Stimulated activated CD8-positive, alpha-beta memory T cell treated with anti-CD3 and anti-CD28 coated beads, Interleukin-12 subunit alpha, Interleukin-12 subunit beta, amount 100 ng/mL, for 24 hours (primary cell): ENCODE results near the gene SLC39A11.
"Not testable (repeated sequence)": the region's sequence is repeated elsewhere in the genome, so short reads cannot be mapped to it uniquely, and the experiment has no call there.

Source experiments
- DNase-seq: peaks from one replicate; pipeline ENCODE4 v3.0.0-alpha.2; 2020; ENCODE audit errors: extremely low read depth

SLC39A11 gene

DNA sequence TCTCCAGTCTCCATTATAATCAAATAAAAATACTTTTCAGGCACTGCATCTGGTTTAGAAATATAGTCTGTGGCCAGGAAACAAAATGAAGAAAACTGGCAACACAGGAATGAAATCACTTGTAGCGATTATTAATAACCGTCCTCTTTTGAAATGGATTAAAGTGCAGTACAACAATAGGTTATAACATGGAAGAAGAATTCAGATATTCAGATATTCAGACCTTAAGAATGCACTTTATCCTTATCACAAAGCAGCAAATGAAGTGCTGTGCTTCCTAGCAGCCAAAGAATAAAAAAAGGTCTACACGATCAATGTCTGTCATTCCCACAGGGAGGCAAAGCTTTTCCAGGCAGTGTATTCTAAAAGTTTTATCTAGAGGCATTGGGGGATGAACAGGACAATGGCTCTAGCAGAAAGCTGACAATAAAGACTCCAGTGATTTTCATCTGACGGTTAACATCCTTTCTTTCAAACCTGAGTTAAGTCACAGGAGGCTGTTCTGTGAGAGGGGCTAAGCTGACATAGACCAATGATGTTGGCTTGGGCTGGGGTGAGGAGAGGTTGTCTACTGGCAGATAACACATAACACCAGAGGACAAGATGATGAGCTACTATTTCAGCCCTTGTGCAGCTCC, 259.2 kb downstream of the SLC39A11 start:
- no peak for DNase-seq

DNA sequence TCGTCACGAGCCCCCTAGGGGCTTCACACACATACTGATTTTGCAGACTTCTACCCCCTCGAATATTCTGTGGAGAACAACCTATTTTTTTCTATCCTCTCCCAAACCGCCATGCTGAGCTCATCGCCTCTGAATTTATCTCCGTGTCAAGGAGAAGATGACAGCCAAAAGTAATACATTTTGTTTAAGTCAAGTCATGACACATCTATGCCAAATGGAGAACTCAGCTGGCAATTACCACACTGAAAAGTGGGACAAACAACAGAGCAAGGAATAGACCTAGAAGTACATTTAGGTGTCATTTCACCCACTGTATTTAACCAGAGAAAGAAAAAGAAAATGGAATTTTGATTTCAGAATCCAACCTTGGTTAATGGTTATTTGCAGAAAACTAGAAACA, 260.2 kb downstream of the SLC39A11 start:
- DNase-seq: no peak

DNA sequence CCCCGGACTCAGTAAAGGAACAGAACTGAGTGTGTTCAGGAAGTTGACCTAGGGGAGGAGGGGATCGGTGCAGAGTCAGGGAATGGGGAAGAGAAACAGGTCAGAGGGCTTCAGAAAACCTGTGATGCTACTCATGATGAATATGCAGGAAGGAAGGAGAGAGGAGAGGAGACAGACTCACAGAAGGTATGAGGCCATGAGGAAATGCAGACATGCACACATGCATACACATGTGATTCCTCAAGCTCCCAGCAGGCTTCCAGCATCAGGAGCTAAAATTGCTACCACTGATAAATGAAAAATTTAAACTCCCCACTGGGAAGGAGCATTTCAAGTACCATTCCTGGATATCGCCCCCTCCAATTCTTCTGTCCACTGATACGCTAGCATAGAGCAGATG, 262.6 kb downstream of the SLC39A11 start:
- no peak for DNase-seq

DNA sequence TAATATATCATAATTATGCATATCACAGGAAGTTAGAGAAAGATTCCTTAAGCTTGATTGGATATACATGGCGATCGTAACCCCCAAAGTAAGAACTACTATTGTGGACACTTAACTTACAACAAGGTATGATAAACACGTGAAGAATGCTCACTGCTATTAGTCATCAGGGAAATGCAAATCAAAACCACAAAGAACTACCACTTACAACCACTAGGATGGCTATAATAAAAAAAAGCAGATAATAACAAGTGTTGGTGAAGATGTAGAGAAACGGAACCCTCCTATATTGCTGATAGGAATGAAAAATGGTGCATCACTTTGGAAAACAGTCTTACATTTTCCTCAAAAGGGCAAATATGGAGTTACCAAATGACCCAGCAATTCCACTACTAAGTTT, 265.9 kb downstream of the SLC39A11 start:
- no peak for DNase-seq

DNA sequence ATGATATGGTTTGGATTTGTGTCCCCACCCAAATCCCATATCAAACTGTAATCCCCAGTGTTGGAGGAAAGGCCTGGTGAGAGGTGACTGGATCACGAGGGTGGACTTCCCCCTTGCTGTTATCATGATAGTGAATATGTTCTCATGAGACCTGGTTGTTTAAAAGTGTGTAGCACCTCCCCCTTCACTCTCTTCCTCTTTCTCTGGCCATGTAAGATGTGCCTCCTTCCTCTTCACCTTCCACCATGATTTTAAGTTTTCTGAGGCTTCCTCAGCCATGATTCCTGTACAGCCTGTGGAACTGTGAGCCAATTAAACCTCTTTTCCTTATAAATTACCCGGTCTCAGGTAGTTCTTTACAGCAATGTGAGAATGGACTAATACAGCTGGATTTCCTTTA, 266.4 kb downstream of the SLC39A11 start:
- DNase-seq: not testable (repeated sequence)

DNA sequence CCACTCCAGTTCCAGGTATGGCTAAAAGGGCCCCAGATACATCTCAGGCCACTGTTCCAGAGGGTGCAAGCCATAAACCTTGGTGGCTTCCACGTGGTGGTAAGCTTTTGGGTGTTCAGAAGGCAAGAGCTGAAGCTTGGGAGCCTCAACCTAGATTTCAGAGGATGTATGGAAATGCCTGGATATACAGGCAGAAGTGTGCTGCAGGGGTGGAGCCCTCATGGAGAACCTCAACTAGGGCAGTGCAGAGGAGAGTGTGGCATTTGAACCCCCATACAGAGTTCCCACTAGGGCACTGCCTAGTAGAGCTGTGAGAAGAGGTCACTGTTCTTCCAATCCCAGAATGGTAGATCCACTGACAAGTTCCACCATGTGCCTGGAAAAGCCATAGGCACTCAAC, 267.3 kb downstream of the SLC39A11 start:
- no peak for DNase-seq

DNA sequence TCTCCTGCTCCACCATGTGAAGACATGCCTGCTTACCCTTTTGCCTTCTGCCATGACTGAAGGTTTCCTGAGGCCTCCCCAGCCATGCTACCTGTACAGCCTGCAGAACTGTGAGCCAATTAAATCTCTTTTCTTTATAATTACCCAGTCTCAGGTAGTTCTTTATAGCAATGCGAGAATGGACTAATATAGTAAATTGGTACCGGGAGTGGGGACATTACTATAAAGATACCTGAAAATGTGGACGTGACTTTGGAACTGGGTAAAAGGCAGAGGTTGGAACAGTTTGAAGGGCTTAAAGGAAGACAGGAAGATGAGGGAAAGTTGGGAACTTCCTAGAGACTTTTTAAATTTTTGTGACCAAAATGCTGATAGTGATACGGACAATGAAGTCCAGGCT, 268.2 kb downstream of the SLC39A11 start:
- not testable (repeated sequence) for DNase-seq

DNA sequence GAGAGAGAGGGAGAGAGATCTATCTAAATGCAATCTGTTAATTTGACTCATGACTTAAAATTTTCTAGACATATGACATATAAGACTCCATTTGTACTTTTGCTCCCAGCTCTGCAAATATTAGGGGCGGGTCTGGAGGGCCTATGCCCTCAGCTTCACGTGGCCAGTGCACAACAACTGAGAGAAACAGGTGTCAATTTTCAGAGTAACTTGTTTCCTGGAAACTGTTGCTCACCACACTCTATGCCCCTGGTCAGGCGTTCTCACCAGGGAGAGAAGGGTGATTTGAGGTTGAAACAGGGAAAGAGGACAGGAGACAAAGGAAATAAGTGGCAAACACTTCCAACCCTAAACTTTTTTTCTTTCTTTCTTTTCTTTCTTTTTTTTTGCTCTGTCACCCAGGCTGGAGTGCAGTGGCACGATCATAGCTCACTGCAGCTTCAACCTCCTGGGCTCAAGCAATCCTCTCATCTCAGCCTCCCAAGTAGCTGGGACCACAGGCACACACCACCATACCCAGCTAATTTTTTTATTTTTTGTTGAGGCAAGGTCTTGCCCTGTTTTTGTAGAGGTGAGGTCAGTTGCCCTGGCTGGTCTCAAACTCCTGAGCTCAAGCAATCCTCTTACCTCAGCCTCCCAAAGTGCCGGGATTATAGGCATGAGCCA, 270.0 kb downstream of the SLC39A11 start:
- DNase-seq: no peak

DNA sequence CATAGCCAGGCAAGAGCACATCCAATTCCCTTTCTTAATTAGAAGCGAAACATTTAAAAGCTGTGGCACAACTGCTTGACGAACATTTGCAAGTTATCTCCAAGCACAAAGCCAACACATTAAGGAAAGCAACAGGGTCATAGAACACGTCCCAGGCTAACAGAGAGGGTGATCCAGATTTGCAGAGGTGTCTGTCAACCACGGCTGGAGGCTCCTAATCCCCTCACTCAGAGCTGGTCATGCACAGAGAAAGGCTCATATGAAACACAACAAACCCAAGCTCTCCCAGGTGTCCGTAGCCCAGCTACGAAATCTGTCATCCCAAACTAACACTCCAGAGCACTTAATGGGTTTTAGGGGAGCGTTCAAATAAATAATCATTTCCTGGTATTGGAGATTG, 276.1 kb downstream of the SLC39A11 start:
- DNase-seq: no peak

DNA sequence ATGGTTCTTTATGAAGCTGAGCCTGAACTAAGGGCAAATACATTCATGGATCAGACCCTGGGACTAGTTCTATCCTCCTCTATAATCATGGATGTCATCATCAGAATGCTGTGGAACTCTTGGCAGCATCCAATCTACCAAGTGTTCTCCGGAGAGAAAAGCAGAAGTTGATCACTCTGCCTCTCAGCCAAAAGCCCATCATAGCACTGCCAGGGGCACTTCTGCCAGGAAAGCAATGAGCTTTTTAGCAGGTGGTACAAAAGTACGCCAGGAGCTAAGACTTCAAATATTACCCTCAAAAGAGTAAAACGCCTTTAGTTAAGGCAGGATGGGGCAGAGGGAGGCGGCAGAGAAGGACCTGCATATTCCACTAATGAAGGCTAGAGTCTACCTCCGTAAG, 279.0 kb downstream of the SLC39A11 start:
- DNase-seq: no peak

DNA sequence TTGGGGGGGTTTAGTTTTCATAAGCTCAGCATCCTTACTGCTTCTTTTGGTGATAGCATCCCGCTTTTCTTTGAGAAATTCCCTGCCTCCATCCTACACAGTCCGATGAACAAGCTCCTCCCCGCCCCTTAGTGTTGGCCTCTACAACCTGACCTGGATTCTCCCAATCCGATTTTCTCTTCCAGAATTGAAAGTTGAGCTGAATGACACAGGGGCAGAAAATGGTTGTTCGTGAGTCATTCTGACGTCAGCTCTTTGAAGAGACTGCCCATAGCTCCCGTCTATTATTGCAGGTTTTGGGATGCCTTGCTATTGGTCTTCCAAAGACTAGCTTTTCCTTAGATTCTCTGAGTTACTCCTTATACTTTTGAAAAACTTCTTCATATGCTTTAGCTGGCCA, 279.7 kb downstream of the SLC39A11 start:
- no peak for DNase-seq

DNA sequence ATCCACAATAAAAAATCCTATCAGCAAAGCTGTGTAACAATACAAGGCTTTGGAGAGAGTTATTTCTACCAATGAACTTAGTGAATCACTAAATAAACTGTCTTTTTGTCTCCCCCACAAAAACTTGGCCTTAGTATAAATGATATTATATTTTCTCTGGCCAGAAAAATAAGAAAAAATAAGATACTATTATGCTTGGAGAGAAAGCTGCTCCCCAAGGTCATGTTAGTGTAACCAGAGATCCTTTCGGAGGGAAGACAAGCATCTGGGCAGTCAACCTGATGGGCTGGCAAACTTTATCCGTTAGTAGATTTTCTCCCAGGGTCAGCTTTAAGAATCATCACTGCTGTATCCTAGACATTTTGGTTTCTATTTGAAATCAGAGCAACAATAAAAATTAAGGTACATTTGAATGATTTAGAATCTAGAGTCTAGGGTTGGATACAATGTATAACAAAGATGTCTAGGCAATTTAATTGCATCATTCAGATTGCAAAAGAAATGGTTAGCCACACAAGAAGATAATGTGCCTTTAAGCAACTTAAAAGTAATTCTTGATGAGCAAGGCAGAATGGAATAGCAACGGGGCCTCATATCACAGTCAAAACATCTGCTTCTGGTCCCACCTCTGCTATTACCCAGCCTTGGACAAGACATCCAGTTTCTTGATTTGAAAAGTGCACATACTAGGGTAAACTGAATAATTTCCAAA, 280.4 kb downstream of the SLC39A11 start:
- no peak for DNase-seq

DNA sequence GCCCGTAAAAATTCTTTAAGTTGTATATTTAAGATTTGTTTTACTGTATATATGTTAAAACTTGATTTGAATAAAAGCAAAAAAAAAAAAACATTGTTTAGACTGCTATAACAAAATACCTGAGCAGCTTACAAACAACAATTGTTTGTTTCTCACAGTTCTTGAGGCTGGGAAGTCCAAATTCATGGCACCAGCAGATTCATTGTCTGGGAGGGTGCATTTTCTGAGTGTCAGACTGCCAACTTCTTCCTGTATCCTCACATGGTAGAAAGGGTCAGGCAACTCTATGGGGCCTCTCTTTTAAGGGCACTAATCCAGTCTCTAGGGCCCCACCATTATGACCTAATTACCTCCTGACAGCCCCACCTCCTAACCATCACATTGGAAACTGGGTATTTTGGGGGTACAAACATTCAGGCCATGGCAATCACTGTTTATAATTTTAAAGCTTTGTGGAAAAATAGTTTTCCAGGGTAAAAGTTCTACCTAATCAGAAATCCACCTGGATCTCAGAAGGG, 281.4 kb downstream of the SLC39A11 start:
- no peak for DNase-seq

DNA sequence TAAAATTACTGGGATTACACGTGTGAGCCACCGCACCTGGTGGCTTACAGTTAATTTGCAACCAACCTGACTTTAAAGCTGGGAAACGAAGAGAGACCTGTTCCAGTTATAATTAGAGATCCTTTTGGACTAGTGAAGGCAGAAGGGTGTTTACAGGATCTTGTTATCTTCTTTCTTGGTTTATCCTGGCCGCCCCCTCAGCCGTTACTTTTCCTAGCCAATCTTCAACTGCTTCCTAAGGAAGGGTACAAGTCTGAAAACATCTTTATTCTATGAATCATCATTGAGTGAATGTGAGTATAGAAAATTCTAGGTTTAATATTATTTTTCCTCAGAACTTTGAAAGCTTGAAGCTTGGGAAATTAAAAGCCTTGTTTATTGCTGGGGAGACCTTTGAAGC, 286.5 kb downstream of the SLC39A11 start:
- no peak for DNase-seq

DNA sequence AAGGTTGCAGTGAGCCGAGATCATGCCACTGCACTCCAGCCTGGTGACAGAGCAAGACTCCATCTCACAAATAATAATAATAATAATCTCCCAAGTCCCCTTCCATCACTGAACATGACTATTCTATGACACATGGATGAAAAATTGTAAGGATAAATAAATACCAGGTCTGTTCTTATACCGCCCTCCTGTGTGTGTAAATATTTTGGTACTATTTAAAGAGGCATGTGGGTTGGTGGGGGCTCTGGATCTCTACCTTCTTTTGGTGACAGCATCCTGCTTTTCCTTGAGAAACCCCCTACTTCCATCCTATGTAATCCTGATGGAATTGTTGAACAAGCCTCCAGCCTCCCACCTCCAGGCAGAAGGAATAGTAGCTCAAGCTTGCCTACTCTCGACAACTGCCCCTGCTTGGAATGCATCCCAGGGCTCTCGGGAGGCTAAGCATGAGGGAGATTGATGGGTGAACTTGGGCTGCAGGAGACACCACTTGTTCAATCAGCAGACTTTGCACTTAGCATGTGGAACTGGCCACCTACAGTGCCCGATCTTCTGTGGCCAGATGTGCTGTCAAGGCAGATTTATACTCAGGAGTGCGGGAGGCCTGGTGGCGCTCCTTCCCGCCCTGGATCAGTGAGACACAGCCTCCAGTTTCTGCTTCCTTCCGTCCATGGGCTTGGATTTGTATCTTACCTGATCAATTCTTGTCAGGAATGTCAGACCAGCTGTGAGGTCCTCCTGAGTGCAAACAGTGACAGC, 287.4 kb downstream of the SLC39A11 start:
- DNase-seq: no peak

DNA sequence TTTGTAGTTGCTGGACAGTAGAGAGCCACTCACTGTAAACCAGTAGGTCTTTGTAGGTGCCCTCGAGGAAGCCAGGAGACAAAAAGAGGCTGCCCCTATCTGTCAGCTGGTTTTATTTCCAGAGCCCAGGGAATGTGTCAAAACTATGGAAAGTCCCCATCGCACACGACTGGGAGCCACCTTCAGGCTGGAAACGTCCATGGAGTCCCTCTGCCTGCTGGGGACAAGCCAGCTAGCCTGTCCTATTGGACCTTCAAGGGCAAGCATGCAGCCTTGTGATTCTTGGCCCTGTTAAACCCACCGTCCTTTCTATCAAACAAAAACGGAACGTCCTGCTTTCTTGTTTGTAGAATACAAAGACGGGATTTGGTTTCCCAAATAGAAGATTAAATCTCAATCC, 289.8 kb downstream of the SLC39A11 start:
- DNase-seq: no peak

DNA sequence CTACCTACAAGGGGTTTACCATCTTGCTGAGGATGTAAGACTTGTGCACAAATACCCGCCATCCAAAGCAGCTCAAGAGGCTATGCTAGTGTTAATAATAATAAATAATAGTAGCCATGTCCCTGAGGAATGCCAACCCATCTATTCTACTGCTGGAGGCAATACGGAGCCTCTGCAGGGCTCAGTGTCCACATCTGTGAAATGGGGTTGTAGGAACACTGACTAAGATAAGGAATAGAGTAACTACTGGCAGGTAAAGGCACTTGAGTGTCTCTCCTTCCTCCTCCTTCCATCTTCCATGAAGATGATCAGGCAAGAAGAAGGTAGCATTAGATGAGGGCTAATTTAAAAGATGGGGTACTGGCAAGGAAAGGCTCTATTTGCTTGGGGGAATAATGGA, 295.3 kb downstream of the SLC39A11 start:
- DNase-seq: no peak

DNA sequence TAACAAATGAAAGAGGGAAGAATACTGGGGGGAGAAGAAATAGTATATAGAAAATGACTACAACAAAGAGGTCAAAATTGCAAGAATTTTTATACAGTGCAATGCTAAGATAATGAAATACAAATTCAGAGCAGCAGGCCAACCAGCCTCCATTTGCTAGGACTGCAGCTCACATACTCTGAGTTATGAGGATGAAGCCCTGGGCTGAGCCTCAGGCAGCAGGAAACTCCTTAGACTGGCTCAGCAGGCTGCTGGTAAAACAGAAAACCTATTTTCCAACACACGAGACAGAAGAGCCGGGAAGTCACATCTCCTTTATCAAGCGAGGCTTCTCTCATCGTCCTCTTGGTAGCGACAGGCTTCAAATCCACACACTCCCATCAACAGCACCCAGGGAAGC, 296.5 kb downstream of the SLC39A11 start:
- no peak for DNase-seq

DNA sequence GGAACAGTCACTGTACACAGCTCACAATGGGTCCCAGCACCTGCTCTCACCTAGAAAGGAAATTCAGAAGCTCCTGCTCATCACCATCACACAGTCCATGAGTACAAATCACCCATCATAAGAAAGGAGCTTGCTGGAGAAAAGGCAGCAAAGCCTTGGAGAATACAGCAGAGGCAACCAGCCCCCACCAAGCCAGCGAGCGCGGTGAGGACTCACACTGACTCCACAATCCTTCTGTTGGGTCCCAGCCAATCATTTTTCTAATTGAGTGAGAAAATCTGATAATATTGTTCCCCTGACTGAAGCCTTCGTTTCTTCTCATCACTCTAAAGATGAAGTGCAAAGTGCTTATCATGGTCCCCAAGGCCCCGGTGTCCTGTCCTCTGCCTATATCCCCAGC, 298.3 kb downstream of the SLC39A11 start:
- no peak for DNase-seq

DNA sequence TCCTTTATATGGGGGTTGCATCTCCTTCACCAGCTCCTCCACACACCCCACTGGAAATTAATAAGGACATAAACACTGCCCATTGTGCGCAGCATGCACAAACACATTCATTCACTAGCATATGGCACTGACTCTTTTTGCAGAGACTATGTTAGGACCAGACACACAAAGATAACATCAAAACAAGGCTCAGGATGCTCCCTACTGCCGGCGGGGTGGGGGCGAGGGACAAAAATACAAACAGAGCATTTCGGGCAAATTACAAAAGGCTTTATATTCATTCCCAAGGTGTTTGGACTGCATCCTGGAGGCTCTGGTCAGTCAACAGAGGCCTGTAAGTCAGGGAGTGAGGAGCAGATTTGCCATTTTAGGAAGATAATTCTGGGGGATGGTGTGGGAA, 299.7 kb downstream of the SLC39A11 start:
- no peak for DNase-seq

DNA sequence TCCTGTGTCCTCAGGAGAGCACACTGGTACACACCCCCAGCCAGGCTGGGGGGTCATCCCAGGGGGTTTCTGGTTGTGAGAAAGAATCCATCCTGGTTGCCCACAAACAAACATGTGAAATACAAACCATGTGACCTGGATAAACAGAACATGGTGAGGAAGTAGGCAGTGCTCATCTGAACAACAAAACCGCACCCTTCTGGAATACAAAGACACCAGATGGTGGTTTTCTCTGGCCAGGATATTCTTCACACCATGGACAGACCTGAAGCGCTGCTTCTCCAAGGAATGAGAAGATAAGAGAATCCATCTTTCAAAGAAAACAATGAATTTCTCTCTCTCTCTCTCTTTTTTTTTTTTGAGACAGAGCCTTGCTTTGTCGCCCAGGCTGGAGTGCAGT, 302.3 kb downstream of the SLC39A11 start:
- no peak for DNase-seq

DNA sequence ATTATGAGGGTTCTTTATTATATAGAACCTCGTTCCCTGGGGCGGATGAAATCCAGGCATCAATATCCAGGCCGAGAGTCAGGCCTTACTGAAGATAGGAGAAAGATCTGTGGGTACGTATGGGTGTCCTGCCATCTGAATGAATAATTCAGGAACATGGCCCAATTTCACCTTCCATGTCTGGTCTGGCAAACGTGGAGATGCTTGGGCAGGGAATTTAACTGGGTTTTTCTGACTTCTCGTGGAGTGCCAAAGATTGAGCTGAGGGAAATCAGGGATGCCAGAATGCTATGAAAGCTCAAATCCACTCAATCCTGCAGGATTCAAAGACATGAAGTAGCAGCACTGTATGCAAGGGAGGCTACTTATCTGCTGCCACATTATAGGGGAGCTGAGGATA, 302.8 kb downstream of the SLC39A11 start:
- DNase-seq: no peak
